ENCODE results near the gene ALG11. TPM values are rescaled to one million over a fixed set of nuclear protein-coding genes. Genes with fewer than 3 reads are reported as not detected.

ALG11 gene, protein sequence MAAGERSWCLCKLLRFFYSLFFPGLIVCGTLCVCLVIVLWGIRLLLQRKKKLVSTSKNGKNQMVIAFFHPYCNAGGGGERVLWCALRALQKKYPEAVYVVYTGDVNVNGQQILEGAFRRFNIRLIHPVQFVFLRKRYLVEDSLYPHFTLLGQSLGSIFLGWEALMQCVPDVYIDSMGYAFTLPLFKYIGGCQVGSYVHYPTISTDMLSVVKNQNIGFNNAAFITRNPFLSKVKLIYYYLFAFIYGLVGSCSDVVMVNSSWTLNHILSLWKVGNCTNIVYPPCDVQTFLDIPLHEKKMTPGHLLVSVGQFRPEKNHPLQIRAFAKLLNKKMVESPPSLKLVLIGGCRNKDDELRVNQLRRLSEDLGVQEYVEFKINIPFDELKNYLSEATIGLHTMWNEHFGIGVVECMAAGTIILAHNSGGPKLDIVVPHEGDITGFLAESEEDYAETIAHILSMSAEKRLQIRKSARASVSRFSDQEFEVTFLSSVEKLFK
- total RNA-seq, result 31.8 and 36.9 TPM in 2 replicates

- ChIA-PET CTCF (interaction anchor here (0.7 to 0.9 kb wide), 2 partner anchors 148 to 439 kb away, joined by 3 read pairs; partner anchors contain the start of gene VPS36), POLR2A (interaction anchor here (0.8 to 1.6 kb wide), 6 partner anchors 12 to 605 kb away, joined by 3 to 8 read pairs (median 4); partner anchors contain the start of genes INTS6, NEK3 and UTP14C)
- Mint-ChIP-seq H3K27ac (peak within 1 kb of the TSS; percentile 89), H3K4me3 (peak within 1 kb of the TSS; percentile 99), H3K9me3 (no peaks in the 10 kb centered on the region), H3K36me3 (ENCODE audit: low read depth) (peaks cover 20% of the 10 kb centered on the region), H3K4me1 (peaks cover 19% of the 10 kb centered on the region), H3K27me3 (peaks cover 16% of the 10 kb centered on the region)
- peak; percentile 98 for DNase-seq
- ATAC-seq (ENCODE audit: low read depth), result peak; percentile 99
- intact Hi-C loops (cut with micrococcal nuclease), result loop anchor here (1.0 to 2.0 kb wide), 9 partner anchors 147 to 640 kb away; partner anchors contain the start of genes CKAP2, INTS6, NEK3 and SUGT1
- no peak for TF ChIP-seq CTCF (IDR thresholded peaks at IDR 0.05)
These were observed at the start of gene ALG11 for GRCh38 chr13:52011632-52012511. ALG11 (plus strand) TSS chr13:52012398; CDS start chr13:52012419, 21 bp downstream.

GRCh38 chr13:51966186-51966585, 46.0 kb upstream of the ALG11 start:
- TF ChIP-seq CTCF (IDR thresholded peaks at IDR 0.05), result no peak
- intact Hi-C loops (cut with micrococcal nuclease), result no loop called here
- ATAC-seq (ENCODE audit: low read depth) (no peak), DNase-seq (no peak)
- no peak overlapping the region for H3K4me3 Mint-ChIP-seq
- CTCF ChIA-PET, result no interaction called here
- H3K9me3 Mint-ChIP-seq, result no peaks in the 10 kb centered on the region
- POLR2A ChIA-PET, result no interaction called here
- H3K4me1 Mint-ChIP-seq, result no peaks in the 10 kb centered on the region
- no peak overlapping the region for H3K27ac Mint-ChIP-seq
- no peaks in the 10 kb centered on the region for H3K36me3 Mint-ChIP-seq (ENCODE audit: low read depth)
- H3K27me3 Mint-ChIP-seq, result no peaks in the 10 kb centered on the region

DNA sequence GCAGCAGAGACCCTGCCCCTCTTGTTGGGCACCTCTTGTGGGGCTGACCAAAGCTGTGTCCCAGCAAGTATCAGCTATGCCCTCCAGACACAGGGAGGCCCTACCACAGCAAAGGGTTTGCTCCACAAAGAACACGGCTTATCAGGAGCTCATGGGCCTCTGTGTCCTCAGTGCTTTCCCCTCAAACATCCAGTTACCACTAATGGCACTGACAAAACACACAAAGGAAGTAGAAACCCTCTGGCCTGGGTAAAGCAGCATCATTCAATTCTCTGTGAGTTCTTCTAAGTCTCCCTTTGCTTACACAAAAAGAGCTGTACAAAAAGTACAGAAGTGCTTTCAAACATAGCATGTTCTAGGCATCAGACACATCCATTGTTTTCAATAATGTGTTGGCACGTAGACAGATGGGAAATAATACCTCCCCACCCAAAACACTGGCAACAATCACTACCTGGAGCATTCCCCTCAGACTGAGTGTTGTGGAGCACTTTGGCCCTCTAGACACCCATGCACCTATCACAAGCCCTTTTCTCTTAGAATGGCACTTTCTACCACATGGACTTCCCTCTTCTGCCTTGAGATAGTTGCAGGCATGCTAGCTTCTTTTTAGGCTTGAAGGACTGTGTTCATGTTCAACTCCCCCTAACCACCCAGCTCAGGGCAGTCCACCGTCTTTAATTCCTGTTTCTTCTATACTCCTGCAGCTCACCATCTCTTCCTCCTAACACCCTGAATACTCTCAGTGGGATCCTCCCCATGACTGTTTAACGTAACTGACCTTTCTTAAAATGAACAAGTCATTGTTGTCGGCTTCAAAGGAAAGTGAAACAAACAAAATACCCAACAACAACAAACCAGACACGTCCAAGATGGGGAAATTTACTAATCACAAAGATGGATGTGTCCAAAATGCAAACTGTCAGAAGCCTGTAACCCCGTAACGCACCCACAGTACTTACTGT, 44.4 kb upstream of the ALG11 start:
- no peak for DNase-seq
- no peak overlapping the region for H3K27ac Mint-ChIP-seq
- intact Hi-C loops (cut with micrococcal nuclease), result no loop called here
- ChIA-PET POLR2A (no interaction called here), CTCF (no interaction called here)
- no peaks in the 10 kb centered on the region for H3K9me3 Mint-ChIP-seq
- no peaks in the 10 kb centered on the region for H3K4me1 Mint-ChIP-seq
- no peaks in the 10 kb centered on the region for H3K36me3 Mint-ChIP-seq (ENCODE audit: low read depth)
- no peak for ATAC-seq (ENCODE audit: low read depth)
- H3K4me3 Mint-ChIP-seq, result no peak overlapping the region
- H3K27me3 Mint-ChIP-seq, result peaks cover 4% of the 10 kb centered on the region
- TF ChIP-seq CTCF (IDR thresholded peaks at IDR 0.05), result no peak

DNA sequence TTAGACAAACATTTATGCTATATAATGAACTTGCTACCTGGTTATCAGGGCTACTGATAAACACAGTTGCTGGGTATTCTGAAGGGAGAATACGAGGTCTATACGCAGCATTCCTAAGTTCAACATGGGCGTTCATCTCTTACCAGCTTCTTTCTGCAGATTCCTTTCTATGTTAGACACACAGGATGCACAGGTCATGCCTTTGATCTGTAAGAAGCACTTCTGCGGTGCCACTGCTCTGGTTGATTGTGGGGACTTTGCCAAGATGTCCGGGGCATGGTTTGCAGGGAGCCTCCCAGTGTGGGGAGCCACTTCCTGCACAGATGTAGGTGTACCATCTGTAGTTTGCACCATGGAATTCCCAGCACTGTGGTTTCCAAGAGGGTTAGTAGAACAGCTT, 41.8 kb upstream of the ALG11 start:
- DNase-seq (no peak), ATAC-seq (ENCODE audit: low read depth) (no peak)
- intact Hi-C loops (cut with micrococcal nuclease), result no loop called here
- no peaks in the 10 kb centered on the region for H3K9me3 Mint-ChIP-seq
- CTCF ChIA-PET, result no interaction called here
- H3K27me3 Mint-ChIP-seq, result peaks cover 7% of the 10 kb centered on the region
- POLR2A ChIA-PET, result no interaction called here
- no peak overlapping the region for H3K27ac Mint-ChIP-seq
- H3K4me3 Mint-ChIP-seq, result no peak overlapping the region
- TF ChIP-seq CTCF (IDR thresholded peaks at IDR 0.05), result no peak
- no peaks in the 10 kb centered on the region for H3K4me1 Mint-ChIP-seq
- H3K36me3 Mint-ChIP-seq (ENCODE audit: low read depth), result no peaks in the 10 kb centered on the region
